Islet of Langerhans (tissue), 1 donor: ENCODE results near the gene PARD6A.
A peak's percentile ranks its signal among the peaks of the same experiment; 100 is the strongest.

Experiments used
- FAIRE-seq: peaks from one replicate; lab custom pipeline; 2011; peaks lifted over from hg19 to GRCh38; lab: Jason Lieb, UNC

Gene PARD6A

DNA sequence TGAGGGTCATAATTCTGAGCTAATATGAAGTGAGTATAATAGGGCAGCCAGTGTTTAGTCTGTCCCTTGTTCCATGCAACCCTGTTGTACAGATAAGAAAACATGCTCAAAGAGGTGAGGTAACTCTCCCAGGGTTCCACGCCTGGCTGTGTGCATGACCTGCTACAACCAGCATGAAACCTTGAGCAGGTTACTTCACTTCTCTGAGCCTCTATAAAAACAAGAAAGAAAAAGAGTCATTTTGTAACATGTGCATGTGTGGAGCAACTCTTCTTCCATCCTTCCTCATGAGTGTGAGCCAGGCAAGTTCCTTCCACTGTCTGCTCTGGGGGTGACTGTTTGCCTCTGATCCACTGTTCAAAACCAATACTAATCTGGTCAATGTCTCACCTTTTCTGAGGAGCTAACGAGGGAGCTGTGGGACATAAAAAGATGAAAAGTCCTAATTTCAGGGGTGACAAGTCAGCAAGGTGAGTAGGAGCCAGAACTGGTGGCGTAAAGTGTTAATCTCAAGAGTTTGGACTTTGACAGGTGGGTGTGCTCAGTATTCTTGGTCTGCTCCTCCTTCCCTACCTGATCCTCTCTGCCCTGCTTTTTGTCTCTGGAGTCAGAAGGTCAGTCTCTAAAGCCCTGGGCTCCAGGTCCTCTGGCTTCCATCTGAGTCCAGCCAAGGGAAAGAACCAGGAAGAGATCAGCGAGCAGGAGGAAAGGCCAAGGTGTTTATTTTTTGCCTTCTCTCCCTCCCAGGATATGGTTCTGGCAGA lies 36.8 kb downstream of the PARD6A start:
- FAIRE-seq = no peak

- FAIRE-seq = no peak
Observed at GRCh38 chr16:67699265-67699664, 38.5 kb downstream of the PARD6A start.

DNA sequence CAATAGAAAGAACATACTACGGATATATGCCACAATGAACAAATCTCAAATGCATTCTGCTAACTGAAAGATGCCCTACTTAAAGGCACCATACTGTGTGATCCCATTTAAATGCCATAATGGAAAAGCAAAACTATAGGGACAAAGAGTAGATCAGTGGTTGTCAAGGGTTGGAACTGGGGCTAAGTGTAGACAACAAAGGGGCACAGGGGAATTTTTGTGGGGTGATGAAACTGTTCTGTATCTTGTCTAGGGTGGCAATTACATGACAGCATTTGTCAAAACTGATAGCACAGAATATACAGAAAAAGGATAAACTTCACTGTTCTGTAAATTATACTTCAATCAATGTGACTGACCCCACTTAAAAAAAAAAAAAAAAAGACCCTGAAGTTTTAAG lies 40.7 kb downstream of the PARD6A start:
- no peak for FAIRE-seq

DNA sequence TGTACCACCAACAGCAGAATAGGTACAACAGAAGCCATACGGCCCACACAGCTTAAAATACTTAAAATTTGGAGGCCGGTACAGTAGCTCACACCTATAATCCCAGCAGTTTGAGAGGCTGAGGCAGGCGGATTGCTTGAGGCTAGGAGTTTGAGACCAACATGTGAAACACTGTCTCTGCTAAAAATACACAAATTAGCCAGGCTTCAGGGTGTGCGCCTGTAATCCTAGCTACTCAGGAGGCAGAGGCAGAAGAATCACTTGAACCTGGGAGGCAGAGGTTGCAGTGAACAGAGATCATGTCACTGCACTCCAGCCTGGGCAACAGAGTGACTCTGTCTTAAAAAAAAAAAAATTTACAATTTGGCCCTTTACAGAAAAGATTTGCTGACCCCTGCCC lies 41.4 kb downstream of the PARD6A start:
- no peak for FAIRE-seq

GRCh38 chr16:67703626-67704025 lies 42.9 kb downstream of the PARD6A start:
- FAIRE-seq = no peak

- peak; percentile 41 for FAIRE-seq
Observed at GRCh38 chr16:67704110-67704509, 43.4 kb downstream of the PARD6A start.

DNA sequence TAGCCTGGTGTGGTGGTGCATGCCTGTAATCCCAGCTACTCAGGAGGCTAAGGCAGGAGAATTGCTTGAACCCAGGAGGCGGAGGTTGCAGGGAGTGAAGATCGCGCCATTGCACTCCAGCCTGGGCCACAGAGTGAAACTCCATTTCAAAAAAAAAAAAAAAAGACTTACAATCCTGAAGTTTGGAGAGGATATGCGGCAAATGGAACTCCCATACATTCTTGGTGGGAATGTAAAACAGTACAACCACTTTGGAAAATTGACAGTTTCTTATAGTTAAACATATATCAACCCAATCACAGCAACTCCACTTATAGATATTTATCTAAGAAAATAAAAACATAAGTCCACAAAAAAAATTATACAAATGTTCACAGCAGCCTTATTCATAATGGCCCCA lies 46.5 kb downstream of the PARD6A start:
- FAIRE-seq = no peak

DNA sequence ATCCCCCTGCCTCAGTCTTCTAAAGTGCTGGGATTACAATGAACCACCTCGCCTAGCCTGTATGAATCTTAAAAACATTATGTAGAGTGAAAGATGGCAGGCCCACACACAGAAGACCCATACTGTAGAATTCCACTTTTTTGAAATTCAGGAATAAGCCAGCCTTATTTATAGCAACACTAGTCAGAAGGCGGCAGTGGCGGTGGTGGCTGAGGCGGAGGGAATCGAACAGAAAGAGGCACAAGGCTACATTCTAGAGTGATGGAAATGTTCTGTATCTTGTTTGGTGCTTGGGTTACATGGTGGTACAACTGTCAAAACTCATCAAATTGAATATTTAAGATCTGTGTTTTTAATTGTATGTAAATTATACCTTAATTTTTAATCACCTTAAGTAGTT lies 47.0 kb downstream of the PARD6A start:
- FAIRE-seq = no peak

DNA sequence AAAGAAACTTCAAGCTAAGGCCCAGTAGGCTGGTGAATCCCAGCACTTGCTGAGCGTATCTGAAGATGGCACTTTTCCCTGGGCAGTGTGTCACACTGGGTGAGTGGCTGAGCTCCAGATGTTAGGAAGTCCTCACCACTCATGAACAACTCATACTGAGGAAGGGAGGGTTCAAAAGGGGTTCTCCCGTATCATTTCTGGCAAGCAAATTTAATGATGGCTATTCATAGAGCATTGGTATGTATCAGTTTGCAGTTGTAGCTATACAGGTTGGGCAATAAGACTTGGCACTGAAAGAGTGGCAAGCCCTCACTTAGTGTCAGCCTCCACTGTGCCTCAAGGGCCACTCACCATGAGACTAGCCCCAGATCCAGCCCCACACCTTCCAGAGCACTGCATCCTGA lies 47.6 kb downstream of the PARD6A start:
- no peak for FAIRE-seq

GRCh38 chr16:67709050-67709449 lies 48.3 kb downstream of the PARD6A start:
- no peak for FAIRE-seq

DNA sequence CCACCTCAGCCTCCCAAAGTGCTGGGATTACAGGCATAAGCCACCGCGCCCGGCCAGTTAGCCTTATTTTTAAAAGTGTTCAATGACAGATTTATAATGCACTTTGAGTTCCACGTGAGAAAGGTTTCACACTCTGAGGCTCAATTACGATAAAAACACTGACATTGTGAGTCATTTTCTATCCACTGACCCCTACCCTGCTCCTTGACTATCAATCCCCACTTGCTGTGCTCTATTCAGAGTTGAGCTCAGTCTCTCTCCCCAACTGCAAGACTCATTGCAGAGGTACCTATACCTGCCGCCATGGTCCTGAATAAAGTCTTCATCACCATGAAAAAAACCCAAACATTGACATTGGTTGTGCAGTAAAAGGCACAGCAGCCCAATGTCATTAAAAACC lies 49.8 kb downstream of the PARD6A start:
- no peak for FAIRE-seq
